Hematopoietic multipotent progenitor cell treated with erythropoietin and hydrocortisone succinate and interleukin-3 and kit ligand, for 6 days (in vitro differentiated cells): ENCODE measurements around the gene RPL10.

Experiments
- DNase-seq: peaks from one replicate; pipeline ENCODE4 v3.0.0-alpha.2; 2015

Gene RPL10

DNA sequence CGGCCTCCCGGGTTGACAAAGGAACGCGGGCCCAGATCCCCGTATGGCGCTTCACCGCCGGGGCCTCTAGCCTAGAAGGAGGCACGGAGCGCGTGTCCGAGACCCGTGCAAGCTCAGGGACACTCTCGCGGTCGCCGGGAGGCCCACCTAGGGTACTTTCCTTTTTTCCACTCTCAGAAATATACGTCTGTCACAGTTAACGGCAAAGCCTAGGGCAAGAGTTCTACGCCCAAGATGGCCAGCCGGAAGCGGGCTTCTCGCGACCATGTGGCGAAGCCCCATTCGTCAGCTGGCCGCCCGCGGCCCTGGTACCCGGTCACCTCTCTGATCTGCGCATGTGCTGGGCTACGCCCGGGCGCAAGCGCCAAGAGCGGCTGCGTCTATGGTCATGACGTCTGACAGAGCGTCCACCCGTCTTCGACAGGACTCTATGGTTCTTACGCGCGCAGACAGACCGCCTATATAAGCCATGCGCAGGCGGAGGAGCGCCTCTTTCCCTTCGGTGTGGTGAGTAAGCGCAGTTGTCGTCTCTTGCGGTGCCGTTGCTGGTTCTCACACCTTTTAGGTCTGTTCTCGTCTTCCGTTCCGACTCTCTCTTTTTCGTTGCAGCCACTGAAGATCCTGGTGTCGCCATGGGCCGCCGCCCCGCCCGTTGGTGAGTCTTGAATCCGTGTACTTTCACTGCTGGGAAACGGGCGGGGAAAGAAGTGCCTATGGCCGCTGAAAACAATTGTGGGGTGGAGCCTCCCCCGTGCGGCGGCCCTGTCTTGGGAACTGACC lies at the start of gene RPL10:
Gene RPL10 (plus strand): TSS at position 490 of the 780 bp plus-strand sequence. CDS start 143 bp downstream, at position 633.
- peak; percentile 95 for DNase-seq

DNA sequence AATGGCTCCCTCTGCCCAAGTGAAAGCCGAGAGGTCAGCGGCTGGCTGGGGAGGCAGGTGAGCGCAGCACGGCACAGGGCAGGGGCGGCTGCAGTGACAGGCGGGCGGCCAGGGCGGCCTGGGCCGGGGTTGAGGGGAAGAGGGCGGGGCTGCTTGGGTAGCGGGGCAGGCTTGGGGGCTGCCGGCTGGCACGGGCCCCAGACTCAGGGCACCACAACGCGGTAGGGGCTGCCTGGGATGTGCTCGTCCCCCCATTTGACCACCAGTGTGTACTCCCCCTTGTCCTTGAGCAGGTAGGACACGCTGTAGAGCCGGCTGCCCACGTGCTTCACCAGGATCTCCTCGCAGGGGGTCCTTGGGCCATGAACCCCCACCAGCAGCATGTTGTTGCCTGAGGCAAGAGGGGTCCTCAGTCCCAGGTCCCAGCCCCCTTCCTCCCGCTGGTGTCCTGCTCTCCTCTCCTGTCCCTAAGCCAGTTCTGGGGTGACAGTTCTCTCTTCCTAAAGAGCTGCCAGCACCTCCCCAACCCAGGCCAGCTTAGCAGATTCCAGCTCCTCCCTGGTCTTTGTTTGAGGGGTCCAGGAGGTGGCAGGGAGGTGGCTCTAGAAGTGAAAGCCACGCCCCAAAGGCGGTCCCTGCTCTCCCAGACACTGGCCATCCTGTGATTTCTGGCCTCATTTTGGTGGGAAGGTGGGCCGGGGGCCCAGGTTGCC lies 49.4 kb upstream of the RPL10 start:
- no peak for DNase-seq

DNA sequence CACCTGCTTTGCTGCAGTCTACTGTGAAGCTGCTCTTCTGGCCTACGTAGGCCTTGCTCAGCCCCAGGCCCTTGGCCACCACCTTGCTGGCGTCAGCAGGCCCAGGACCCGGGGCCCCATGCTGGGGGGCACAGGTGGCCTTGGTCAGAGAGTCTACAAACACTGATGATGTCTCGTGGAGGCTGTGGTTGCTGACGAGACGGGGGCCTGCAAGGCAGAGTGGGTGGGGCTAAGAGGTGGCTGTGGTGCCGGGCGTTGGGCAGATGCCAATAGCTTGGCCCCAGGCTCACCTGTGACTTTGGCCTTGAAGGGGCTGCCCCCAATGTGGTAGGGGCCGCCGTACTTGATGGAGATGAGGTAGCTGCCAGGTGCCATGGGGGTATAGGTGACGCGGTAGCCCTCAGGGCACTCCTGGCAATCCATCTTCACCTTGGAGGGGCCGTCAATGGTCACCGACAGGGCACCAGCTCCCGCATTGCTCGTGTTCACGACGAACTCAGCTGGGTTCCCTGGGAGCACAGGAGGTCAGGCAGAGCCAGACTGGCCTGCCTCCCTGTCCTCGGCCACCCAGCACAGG lies 48.7 kb upstream of the RPL10 start:
- no peak for DNase-seq

DNA sequence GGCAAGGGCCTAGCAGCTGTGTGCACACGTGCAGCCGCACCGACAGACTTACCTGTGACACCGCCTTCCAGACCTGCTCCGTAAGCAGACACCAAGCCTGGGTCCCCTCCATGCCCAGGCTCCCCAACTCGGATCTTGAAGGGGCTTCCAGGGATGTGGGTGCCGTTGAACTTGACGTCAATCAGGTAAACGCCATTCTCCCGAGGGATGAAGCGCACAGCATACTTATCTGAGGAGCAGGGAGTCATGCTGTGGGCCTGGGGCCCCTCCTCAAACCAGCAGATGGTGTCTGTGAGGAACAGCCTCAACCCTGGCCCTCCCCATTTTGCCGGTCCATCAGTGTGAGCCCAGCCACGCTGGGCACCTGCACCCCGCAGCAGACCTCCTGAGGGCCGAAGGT lies 48.2 kb upstream of the RPL10 start:
- DNase-seq: no peak

DNA sequence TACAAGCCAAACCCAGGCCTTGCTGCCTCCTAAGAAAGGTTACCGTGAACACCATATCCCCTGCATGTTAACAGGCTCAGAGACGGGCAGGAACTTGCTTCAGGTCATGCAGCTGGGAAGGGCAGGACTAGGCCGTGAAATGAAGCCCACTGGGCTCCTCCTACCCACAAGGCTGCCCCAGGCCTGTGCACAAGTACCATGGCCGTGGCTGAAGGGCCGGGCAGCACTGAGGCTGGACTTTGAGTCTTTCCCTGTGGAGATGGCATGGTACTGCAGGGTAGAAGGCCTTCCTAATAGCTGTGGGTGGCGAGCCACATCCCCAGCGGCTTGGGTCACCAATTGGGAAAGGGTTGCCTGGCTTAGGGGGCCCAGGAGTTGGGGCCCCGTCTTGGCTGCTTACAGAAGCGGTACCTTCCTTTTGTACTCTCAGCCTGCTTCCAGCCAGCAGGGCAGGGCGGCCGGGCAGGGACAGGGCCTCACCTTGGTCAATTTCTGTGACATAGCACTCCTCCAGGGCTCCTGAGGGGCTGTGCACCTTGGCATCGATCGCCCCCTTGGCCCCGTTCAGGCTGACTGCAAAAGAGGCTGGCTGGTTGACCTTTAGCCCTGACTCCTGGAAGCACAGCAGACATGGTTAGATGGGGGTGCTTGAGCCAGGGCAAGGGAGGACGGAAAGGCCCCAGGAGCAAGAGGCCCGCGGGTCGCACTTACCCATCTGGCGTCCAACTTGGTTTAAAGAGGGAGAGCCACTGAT lies 47.6 kb upstream of the RPL10 start:
- DNase-seq: no peak

DNA sequence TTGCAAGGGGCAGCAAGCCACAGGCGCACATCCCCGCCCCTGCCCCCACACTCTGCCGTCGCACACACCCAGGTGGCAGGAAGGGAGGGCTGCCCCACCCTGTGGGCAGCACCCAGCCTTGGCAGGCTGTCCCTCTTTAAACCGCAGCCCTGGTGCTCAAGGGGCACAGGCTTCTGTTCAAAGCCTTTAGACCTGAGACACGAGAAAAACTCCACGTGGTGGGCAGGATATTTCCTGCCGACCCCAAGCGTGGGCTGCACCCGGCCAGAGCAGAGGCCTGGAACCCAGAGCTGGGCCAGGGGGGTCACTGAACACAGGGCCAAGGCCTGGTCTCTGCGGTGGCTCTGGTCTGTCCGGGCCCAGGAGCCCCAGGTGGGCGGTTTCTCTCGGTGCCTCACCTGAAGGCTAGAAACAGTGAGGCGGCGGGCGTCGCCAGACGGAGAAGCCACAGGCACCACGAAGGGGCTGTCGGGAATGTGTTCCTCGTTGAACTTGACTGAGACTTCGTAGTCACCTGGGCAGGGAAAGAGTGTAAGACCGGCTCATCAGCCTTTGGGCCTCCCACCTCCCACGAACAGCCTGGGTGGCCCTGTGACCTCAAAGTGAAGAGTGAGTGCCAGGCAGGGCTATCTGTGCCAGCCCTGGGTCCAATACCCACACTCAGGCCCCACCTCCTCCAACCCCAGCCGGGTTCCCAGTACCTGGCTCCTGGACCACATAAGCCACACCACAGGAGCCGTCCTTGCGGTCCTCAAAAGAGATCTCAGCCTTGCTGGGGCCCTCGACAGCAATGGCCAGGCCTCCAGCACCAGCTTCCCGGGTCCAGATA lies 46.8 kb upstream of the RPL10 start:
- DNase-seq: peak; percentile 45

DNA sequence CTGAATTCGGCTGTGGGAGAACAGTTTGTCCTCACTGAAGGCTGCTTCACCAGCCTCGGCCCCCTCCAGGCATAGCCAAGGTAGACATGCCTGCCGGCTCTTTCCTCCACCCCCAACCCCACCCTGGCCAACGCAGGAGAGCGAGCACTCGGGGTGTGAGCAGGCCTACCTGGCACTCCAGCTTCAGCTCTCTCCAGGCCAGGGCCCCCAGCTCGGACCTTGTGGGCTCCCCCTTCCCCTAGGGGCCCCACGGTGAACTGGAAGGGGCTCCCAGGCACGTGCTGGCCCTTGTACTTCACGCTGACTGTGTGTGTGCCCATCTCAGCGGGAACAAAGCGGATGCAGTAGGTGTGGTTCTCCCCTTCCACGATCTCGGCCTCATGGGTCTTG lies 46.2 kb upstream of the RPL10 start:
- DNase-seq: no peak

DNA sequence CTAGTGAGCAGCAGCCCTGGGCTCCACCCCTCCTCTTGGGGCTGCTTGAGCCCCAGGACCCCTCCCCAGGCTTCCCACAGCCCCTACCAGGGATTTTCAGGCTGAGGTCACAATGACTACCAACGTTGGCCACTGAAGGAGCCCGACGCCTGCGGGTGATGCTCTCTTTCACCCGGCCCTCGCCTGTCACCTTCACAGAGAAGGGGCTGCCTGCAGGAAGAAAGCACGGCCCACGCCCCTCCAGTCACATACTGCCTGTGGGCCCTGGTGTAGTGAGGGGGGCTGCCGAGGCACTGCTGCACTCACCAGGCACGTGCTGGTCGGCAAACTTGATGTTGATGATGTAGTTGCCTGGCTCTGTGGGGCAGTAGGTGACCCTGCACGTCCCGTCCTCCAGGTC lies 45.7 kb upstream of the RPL10 start:
- no peak for DNase-seq

DNA sequence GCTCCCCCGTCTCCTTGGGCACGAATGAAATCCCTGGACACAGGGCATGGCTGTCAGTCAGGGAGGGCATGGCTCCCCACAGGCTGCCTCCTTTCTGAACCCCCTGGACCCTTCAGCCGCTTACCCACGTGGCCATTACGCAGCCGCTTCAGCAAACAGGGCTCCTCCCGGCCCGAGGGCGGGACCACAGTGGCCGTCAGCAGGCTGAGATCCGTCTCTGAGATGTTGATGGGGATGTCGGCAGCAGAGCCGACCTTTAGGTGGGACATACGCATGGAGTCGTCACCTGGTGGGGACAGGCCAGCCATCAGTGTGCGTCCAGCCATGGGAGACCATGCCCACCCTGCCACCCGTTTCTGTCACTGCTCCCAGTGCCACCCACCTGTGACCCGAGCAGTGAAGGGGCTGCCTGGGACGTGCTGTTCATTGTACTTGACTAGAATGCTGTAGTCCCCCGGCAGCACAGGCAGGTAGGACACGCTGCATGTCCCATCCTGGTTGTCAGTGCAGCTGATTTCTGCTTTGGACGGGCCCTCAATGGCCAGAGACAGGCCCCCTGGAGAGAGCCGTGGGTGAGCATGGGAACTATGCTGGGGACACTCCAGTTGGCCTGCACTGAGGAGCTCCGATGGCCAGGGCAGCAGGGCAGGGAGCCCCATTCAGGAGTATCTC lies 44.9 kb upstream of the RPL10 start:
- no peak for DNase-seq

DNA sequence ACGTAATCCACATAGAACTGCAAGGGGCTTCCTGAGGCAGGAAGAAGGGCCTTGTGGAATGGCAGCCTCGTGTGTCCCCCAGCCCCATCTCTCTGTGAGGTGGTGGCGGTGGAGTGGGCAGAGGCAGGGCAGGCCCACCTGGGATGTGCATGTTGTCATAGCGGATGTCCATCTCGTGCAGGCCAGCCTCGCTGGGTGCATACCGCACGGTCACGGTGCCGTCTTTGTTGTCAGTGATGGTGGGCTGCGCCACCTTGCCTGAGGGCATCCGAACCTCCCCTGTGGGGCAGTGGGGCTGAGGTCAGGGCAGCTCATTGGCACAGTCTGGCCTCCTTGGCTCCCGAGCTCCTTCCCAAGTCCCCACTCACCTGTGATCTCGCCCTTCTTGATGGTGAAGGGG lies 44.2 kb upstream of the RPL10 start:
- DNase-seq: no peak

DNA sequence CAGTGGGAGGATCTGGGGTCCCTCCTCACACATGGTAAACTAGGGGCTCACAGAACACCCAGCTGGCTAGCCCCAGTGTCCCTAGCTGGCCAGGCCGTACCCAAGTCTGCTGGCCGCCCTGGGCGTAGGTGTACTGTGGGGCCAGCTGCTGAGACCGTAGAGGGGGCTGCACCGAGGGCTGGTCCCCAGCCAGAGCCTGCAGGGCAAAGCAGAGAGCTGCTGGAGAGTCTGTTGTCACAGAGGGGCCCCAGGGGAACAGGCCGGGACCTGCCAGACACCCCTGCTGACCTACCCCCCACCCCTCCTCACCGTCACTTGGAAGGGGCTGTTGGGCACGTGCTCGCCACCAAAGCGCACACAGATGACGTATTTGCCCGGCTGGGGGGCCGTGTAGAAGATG lies 43.7 kb upstream of the RPL10 start:
- DNase-seq: no peak

DNA sequence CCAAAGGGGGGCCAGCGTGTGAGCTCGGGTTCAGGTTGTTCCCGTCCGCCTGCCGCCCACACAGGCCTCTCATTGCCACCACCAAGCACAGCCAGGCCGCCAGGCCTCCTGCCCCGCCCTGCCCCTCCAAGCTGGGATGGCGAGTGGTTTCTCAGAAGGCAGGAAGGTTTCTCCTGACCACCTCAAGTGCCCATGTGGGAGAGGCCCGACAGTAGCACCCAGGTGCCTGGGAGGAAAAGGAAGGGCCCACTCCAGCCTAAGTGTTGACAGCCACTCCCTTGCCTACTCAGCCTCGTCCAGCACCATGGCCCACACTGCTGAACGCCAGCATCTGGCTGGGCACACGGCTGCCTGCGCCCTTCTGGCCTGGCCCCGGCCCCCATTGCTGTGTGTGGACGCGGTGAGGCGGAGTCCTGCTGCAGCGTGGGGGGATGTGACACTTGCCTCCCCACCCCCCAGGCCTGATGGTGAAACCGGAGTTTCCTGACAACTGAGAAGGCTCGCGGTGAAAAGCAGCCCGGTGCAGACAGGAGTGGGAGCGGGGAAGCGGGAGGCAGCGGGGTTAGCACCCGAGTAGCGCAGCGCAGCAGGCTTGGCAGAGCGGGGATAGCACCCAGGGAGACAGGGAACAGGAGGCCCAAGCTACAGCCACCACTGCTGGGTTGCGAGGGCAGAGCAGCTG lies 42.9 kb upstream of the RPL10 start:
- no peak for DNase-seq

DNA sequence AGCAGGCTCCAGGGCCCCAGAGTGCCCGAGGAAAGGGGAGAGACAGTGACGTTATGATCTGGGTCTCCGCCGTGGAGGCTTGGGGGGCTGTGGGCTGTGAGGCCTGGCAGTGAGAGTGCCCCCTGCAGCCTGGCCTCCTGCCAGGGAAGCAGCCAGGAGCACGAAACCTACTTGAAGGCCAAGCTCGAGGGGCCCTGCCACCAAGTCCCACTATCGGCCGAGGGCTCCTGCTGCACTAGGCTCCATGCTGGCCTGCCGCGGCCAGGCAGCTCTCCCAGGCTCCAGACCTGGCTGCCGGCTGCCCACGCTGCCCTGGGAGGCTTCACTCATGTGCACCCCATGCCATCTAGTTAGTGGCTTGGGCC lies 42.4 kb upstream of the RPL10 start:
- no peak for DNase-seq

DNA sequence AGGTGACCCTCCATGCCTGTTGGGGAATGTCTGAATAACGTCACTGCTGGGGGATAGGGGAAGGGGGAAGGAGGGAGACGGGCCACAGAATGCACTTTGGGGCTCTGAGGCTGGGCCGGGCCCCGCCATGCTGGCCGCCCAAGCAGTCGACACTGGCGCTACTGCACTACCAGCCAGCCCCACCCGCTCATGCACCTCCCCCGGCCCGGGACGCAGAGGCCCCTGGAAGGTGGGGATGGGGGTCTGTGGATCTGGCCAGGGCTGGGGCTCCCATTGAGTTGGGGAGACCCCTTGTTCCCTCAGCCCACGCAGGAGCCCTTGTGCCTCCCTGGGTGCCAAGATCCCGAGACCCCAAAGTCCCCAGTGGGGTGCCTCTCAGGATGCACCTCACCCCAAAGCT lies 41.6 kb upstream of the RPL10 start:
- no peak for DNase-seq

DNA sequence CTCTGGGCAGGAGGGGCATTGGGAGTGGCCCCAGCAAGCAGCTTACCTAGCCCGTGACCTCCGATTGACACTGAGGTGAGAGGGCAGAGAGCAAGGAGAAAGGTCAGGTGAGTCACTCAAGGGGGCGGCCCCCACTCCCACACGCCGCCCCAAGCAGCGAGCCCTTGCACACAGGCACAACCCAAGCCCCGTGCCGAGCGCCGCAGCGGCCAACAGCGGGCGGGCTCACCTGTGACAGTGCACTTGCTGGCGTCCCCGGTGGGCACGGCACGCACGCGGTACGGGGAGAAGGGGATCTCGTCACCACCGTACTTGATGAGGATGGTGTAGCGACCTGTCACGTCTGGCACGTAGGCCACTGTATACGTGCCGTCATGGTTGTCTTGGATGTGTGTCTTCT lies 41.0 kb upstream of the RPL10 start:
- DNase-seq: no peak

DNA sequence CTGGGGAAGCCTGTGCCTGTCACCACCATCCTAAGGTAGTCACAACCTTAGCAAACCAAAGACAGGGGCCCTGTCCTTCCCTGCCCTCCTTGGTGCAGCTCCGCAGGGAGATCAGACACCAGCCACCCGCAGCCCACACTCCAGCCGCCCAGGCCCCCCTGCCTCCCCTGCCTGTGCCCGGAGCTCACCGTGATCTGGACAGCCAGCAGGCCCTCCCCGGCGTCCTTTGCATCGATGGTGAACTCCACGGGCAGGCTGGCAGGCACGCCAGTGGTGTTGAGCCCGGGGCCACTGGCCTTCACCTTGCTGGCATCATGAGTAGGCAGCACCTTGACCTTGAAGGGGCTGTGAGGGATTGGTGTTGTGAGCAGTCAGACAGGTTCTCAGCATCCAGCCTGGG lies 40.2 kb upstream of the RPL10 start:
- no peak for DNase-seq

DNA sequence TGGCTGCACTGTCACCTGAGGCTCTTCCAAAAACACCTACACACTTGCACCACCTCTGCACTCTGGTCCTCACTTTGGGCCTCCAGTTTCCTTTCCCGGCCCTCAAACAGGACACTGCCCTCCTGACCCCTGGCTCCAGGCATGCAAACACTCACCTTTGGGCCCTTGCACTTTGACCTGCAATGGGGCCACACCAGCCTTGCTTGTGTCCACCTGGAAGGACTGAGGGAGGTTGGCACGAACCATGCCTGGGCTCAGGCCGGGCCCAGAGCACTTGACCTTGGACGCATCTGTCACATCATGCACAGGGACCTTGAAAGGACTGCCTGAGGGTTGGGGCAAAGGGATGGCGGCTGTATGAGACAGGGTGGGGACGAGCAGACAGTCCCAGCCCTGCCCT lies 39.3 kb upstream of the RPL10 start:
- DNase-seq: no peak

DNA sequence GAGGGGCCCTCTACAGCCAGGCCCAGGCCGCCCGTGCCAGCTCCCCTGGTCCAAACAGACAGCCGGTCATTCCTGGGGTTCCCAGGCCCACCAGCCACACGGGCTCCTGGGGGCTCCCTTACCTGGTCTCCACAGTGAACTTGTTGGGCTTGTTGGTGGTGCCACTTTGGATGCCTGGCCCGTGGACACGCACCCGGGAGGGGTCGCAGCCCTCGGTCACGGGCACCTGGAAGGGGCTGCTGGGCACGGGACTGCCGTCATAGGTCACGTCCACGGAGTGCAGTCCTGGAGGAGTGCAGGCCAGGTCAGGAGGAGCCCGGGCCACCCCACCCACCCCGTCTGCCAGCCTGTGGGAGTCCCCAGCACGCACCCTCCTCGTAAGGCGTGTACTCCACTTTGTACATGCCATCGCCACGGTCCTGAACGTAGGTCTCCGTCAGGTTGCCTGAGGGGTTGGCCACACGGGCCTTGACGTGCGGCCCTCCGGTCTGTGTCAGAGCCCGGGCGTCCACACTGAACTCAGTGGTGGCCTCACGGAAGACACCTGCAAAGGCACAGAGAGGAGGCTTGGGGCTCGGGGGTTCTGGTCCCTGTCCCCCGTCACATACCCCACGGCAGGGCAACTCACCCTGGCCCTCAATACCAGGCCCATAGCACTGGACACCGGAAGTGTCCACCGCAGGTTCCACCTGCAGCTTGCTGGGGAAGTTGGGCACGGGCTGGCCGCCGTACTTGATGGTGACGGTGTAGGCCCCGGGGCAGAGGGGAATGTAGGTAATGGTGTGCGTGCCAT lies 38.6 kb upstream of the RPL10 start:
- DNase-seq: no peak

DNA sequence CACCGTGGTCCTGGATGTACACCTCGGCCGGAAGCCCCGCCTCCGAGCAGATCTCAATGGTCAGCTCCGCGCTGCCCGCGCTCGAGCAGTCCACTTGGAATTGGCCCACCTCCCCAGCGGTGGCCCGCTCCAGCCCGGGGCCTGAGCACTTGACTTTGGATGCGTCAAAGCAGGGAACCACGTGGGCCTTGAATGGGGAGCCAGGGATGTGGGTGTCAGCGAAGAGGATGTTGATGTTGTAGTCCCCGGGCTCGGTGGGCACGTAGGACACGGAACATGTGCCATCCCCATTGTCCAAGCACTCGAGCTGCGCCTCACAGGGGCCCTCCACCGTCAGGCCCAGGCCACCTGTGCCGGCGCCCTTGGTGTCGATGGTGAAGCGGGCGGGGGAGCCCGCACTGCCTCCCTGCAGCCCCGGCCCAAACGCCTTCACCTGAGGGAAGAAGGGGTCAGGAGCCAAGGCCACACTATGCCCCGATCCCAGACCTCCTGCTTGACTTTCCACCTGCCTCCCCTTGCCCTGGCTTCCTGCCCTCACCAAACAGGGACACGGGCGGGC lies 37.9 kb upstream of the RPL10 start:
- DNase-seq: no peak

DNA sequence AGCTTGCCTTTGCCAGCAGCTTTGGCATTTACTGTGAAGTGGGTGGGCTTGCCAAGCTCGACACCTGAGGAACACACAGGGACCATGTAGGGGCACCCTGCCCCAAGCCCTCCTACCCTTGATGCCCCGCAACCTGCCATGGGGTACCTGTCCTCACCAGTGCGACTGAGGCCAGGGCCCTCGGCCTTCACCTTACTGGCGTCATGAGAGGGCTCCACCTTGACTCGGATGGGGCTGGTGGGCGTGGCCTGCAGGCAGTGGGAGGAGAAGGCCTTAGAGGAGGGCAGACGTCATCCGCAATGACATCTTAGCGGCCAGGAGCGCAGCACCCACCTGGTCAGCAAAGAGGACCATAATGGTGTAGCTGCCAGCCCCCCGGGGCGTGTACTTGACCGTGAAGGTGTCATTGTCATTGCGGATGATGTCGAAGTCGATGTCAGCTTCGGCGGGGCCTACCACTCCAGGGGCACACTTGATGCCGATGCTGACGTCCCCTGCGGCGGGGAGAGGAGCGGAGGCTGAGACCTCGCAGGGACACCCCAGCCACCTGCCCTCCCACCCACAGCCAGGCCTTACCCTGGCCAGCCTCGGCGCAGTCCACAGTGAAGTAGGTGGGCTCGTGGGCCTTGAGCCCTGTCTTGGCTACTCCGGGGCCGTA lies 36.0 kb upstream of the RPL10 start:
- no peak for DNase-seq
